HepG2 (cell line): ENCODE data around the gene SLFN12L. TPM values are rescaled to one million over a fixed set of nuclear protein-coding genes. Genes with fewer than 3 reads are reported as not detected.

Experiments
- ATAC-seq: fragments of 200-7000 bp; cut with Tn5 transposase; 3 replicates; pipeline ENCODE4 v1.9.1; 2020; ENCODE audit warnings: mild to moderate bottlenecking, moderate library complexity
- BruUV-seq: library from RNA; stranded (reverse); fragments of 400-500 nt; replicated peaks from 2 replicates; lab custom pipeline; 2021; lab: Mats Ljungman, UMichigan
- CTCF ChIA-PET: fragments of 300-600 bp; formaldehyde crosslinking; extraction: SDS; loops from one replicate; lab custom pipeline; 2021; ENCODE audit warnings: low total read pairs, inconsistent platforms, low intra/inter-chr PET ratio; lab: Yijun Ruan, JAX
- POLR2A ChIA-PET: fragments of 350-600 bp; sonication (Branson Sonifier 250); formaldehyde crosslinking; loops from one replicate; lab custom pipeline; 2020; ENCODE audit warnings: antibody characterized with exemption, inconsistent platforms; lab: Yijun Ruan, JAX
- DNase-seq: peaks from one replicate; pipeline ENCODE4 v3.0.0-alpha.2; 2015; ENCODE audit warnings: low spot score
- FAIRE-seq: peaks from 3 replicates; lab custom pipeline; 2011; peaks lifted over from hg19 to GRCh38; lab: Jason Lieb, UNC
- H2AFZ ChIP-seq: one replicate; pipeline ENCODE4 v1.6.1; 2011; ENCODE audit warnings: low read length, inconsistent platforms
- H3K27ac ChIP-seq: fragments of 300-600 bp; 3 replicates; pipeline ENCODE4 v1.8.0; 2011; ENCODE audit warnings: mixed run types, mild to moderate bottlenecking, mixed read lengths, low read length, inconsistent platforms; ENCODE audit not compliant: insufficient read depth; ENCODE audit errors: extremely low read length
- H3K27me3 ChIP-seq, 2 experiments: fragments of 200-600 bp in 1 of 2; 2 replicates in 1 of 2; 3 replicates in 1 of 2; pipeline versions ENCODE4 v1.6.0 to v1.8.0; 2011; ENCODE audit warnings: low read length in 2 of 2, mild to moderate bottlenecking in 2 of 2, moderate library complexity in 2 of 2, inconsistent platforms in 1 of 2; ENCODE audit not compliant: insufficient read depth in 2 of 2, control insufficient read depth in 1 of 2
- H3K36me3 ChIP-seq, 2 experiments: fragments of 200-600 bp in 1 of 2; replicated peaks in 1 of 2; 2 replicates in 1 of 2; 3 replicates in 1 of 2; pipeline versions ENCODE4 v1.5.1 to v1.8.0; 2011; ENCODE audit warnings: low read length in 2 of 2, inconsistent platforms in 1 of 2; ENCODE audit not compliant: insufficient read depth in 2 of 2, control insufficient read depth in 1 of 2
- H3K4me1 ChIP-seq: 2 replicates; pipeline ENCODE4 v1.5.1; 2012; ENCODE audit warnings: low read length, inconsistent platforms; ENCODE audit not compliant: insufficient read depth
- H3K4me2 ChIP-seq: 2 replicates; pipeline ENCODE4 v1.6.0; 2011; ENCODE audit warnings: low read depth, low read length, inconsistent platforms
- H3K4me3 ChIP-seq, 3 experiments: fragments of 200-600 bp in 1 of 3; sonication (generic), shearing (Covaris generic) in 1 of 3; replicated peaks in 1 of 3; 2 replicates each; pipeline ENCODE4 v1.5.1; 2011 to 2016; ENCODE audit warnings: low read length in 3 of 3, inconsistent platforms in 2 of 3, low read depth in 2 of 3, mild to moderate bottlenecking in 2 of 3, control low read depth in 1 of 3, mixed read lengths in 1 of 3; ENCODE audit not compliant: insufficient read depth in 1 of 3
- H3K79me2 ChIP-seq: one replicate; pipeline ENCODE4 v1.6.1; 2011; ENCODE audit warnings: low read length, inconsistent platforms; ENCODE audit not compliant: insufficient read depth
- H3K9ac ChIP-seq: 2 replicates; pipeline ENCODE4 v1.6.0; 2011; ENCODE audit warnings: mild to moderate bottlenecking, low read depth, low read length, inconsistent platforms; ENCODE audit not compliant: insufficient read depth
- H3K9me3 ChIP-seq: 2 replicates; pipeline ENCODE4 v1.5.1; 2012; ENCODE audit warnings: mild to moderate bottlenecking, low read length
- H4K20me1 ChIP-seq: 2 replicates; pipeline ENCODE4 v1.6.0; 2011; ENCODE audit warnings: inconsistent platforms, mild to moderate bottlenecking, low read length, moderate library complexity; ENCODE audit not compliant: insufficient read depth
- DMAP1 ChIP-seq: IDR thresholded peaks from 2 replicates; pipeline ENCODE4 v1.6.1; 2016
- GATA4 ChIP-seq: sonication (generic); IDR thresholded peaks from 2 replicates; pipeline ENCODE4 v1.6.1; 2016; ENCODE audit warnings: antibody characterized with exemption, low read depth, borderline replicate concordance
- IKZF5 ChIP-seq: IDR thresholded peaks from 2 replicates; pipeline ENCODE4 v1.6.1; 2018; ENCODE audit warnings: missing genetic modification reagents, mild to moderate bottlenecking, missing compliant biosample characterization
- NCOR1 ChIP-seq: fragments of 200-600 bp; sonication (generic); IDR thresholded peaks from 2 replicates; pipeline ENCODE4 v1.7.0; 2017; ENCODE audit warnings: antibody characterized with exemption, low read length, borderline replicate concordance
- NFIC ChIP-seq: IDR thresholded peaks from 2 replicates; pipeline ENCODE4 v1.6.1; 2012; ENCODE audit warnings: mild to moderate bottlenecking, low read length, inconsistent platforms
- NR2F6 ChIP-seq, 2 experiments: IDR thresholded peaks; 2 replicates each; pipeline ENCODE4 v1.6.1; 2016; ENCODE audit warnings: antibody characterized with exemption in 1 of 2, mild to moderate bottlenecking in 1 of 2
- ZBTB14 ChIP-seq: sonication (generic); formaldehyde crosslinking; IDR thresholded peaks from 2 replicates; pipeline ENCODE4 v1.4.0; 2020; ENCODE audit warnings: missing genetic modification reagents
- ZNF407 ChIP-seq: sonication (generic); formaldehyde crosslinking; IDR thresholded peaks from one replicate; pipeline ENCODE4 v1.5.1; 2020; ENCODE audit warnings: mild to moderate bottlenecking, missing genetic modification reagents; ENCODE audit errors: not compliant biosample characterization
- ZNF672 ChIP-seq: sonication (generic); formaldehyde crosslinking; IDR thresholded peaks from 2 replicates; pipeline ENCODE4 v1.8.1; 2022; ENCODE audit warnings: missing genetic modification reagents
- WGBS: methylation state at CpG from one replicate; pipeline ENCODE4 v1.1.6; 2017; ENCODE audit warnings: low lambda C conversion rate; 5-methylcytosine and 5-hydroxymethylcytosine counted together
- in situ Hi-C: cut with HindIII; loops from 2 replicates; pipeline ENCODE4 v1.10.0; 2017; ENCODE audit warnings: low pct_unique_long_range_greater_than_20kb; ENCODE audit not compliant: extremely low pct_ligation_motif_present
- intact Hi-C: fragments of 100-400 bp; cut with micrococcal nuclease; formaldehyde crosslinking; loops from one replicate; pipeline ENCODE4 v1.10.0; 2022; ENCODE audit not compliant: unreplicated experiment
- polyA plus RNA-seq, 8 experiments: library from polyadenylated mRNA; depleted of rRNA in 3 of 8; stranded (reverse) in 7 of 8; unstranded in 1 of 8; fragments of >200 nt; fragmentation: Illumina TruSeq in 4 of 8; extraction: Trizol in 4 of 8; gene quantifications; 2 replicates each; pipeline versions ENCODE4 v1.2.1 to v1.2.3, GENCODE V29; 2011 to 2016; ENCODE audit warnings: low read depth in 4 of 8, missing spikeins in 1 of 8, mixed read lengths in 1 of 8; ENCODE audit not compliant: insufficient read depth in 1 of 8
- total RNA-seq, 5 experiments: library from RNA; depleted of rRNA; stranded (reverse); fragments of >200 nt; fragmentation: Illumina TruSeq; extraction: Trizol; gene quantifications; 2 replicates each; pipeline ENCODE4 v1.2.3, GENCODE V29; 2016; ENCODE audit warnings: low read depth in 1 of 5

Gene SLFN12L
- total and polyA plus RNA-seq, 2 of the 13 experiments (the other 11 are each of a cell fraction or from before 2014, with no cell fraction given), result not detected

- TF ChIP-seq NFIC, result no peak
Measured at GRCh38 chr17:35432176-35433074, 105.1 kb downstream of the SLFN12L start, which contains the start of gene SLFN12 (continued).

- intact Hi-C loops (no loop called here), in situ Hi-C loops (no loop called here)
- H3K36me3 ChIP-seq, result no peaks in the 10 kb centered on the region
- H3K79me2 ChIP-seq, result no peaks in the 10 kb centered on the region
- FAIRE-seq, result no peak
- no peak overlapping the region for H3K4me3 ChIP-seq
- ATAC-seq, result no peak
- no peak for DNase-seq
- no peaks in the 10 kb centered on the region for H4K20me1 ChIP-seq
- BruUV-seq, result no TSS peak
- peaks cover 0 to 14% of the 10 kb centered on the region in 2 experiments; a peak in 1 of 5 replicates for H3K27me3 ChIP-seq
- 8% methylated on average over 2 of the region's 2 CpGs for whole genome bisulfite sequencing
- no peaks in the 10 kb centered on the region for H3K9me3 ChIP-seq
- no peak overlapping the region for H3K4me2 ChIP-seq
- no peak overlapping the region for H3K27ac ChIP-seq
- H3K4me1 ChIP-seq, result peaks cover 10% of the 10 kb centered on the region; the same call in 1 of the 2 replicates
- ChIA-PET CTCF (no interaction called here), POLR2A (no interaction called here)
- H3K9ac ChIP-seq, result no peak overlapping the region
- no peak overlapping the region for H2AFZ ChIP-seq
- TF ChIP-seq ZNF672 (CRISPR knock-in tag) (no peak), IKZF5 (CRISPR knock-in tag) (no peak), NCOR1 (no peak), DMAP1 (CRISPR knock-in tag) (no peak), ZBTB14 (no peak), ZNF407 (CRISPR knock-in tag) (no peak), GATA4 (no peak), NR2F6 (IDR thresholded peaks at IDR 0.05) (no peak), NR2F6 (CRISPR knock-in tag; IDR thresholded peaks at IDR 0.05) (no peak)
Measured at GRCh38 chr17:35429702-35430101, 107.8 kb downstream of the SLFN12L start.
